Activated CD4-positive, alpha-beta T cell treated with anti-CD3 and anti-CD28 coated beads, Interleukin-2, amount 50 U/mL, for 48 hours (primary cell): ENCODE measurements around the gene CDH4.

Experiments used
- DNase-seq, 2 experiments: peaks; one replicate each; pipeline ENCODE4 v3.0.0-alpha.2; 2020

The CDH4 gene

DNA sequence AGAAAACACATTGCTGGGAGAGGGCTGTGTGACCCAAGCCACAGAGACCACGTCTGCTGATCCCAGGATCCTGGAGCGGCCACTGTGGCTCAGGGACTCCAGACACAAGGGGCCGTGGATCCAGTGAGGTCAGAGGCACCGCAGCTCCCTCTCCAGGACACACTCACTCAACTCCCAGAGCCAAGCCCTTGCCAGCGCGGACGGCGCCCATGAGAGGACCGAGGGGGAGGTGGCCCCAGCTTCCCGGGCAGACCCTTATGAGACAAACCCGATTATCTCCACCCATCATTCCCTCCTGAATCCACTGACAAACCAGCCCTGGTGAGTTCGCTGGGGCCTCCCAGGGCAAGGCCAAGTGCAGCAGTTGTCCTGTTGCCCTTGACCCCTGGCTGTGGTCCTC is 612.4 kb downstream of the CDH4 start:
- DNase-seq, result no peak

DNA sequence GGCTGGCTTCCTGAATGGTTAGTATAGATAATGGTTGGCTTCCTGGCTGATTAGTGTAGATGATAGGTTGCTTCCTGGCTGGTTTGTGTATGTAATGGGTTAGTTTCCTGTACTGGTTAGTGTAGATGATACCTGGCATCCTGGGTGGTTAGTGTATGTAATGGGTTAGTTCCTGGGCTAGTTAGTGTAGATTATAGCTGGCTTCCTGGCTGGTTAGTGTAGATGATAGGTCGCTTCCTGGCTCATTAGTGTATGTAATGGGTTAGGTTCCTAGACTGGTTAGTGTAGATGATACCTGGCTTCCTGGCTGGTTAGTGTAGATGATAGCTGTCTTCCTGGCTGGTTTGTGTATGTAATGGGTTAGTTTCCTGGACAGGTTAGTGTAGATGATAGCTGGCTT is 613.3 kb downstream of the CDH4 start:
- no peak for DNase-seq

DNA sequence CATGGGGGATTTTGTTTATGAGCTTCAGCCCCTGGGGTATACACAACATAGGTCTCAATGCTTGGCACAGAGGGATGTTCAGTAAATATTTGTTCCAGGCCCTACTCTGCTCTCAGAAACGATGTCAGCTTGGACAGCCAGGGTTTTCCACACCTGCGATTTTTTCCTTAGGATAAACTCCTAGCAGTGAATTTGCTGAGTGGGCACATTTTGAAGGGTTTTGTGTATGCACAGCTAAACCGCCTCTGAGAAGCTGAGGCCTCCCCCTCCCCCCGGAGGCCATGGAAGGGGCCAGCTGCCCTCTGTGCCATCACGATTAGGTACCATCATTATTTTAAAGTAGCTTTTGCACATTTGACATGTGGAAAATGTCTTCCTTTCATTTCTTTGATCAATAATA is 614.1 kb downstream of the CDH4 start:
- DNase-seq, result no peak

DNA sequence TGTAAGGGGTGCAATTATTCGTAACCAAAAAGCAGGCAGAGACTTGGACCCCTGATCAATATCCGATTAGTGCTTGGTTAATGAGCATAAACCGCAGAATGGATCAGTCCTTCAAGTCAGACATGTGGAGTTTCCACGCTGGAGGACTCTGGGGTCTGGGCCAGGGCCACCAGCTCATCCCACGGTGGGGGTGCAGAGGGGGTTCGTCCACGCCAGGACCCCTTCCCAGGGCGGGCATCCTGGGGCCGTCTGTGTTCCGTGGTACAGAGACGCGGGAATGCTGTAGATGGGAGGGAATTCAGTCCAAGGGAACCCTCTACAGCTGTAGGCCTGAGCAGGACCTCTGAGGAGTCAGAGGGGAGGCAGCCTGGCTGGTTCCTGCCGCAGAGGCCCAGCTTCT is 615.9 kb downstream of the CDH4 start:
- no peak for DNase-seq

DNA sequence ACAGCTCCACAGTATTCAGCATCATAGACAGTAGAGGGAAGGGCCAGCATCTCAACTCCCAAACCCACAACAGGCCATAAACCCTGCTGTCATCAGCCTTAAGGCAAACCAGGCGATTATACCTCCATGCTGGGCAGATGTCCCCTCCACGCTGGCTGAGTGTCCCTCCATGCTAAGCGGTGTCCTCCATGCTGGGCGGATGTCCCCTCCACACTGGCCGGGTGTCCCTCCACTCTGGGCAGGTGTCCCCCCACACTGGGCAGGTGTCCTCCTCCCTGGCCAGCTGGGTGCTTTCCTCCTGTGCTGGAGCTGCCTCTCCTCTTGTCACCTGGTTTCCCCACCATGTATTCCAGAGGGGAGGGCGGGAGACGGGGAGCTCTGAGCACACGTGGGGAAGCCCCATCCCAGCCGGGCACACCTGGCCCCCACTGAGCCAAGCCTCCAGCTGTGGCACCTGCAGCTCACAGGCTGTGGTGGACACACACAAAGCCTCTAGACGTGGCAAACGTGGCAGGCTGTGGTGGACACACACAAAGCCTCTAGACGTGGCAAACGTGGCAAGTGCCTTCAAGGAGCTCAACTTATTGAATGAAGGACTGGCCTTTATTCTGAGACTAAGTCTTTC is 616.5 kb downstream of the CDH4 start:
- no peak for DNase-seq

DNA sequence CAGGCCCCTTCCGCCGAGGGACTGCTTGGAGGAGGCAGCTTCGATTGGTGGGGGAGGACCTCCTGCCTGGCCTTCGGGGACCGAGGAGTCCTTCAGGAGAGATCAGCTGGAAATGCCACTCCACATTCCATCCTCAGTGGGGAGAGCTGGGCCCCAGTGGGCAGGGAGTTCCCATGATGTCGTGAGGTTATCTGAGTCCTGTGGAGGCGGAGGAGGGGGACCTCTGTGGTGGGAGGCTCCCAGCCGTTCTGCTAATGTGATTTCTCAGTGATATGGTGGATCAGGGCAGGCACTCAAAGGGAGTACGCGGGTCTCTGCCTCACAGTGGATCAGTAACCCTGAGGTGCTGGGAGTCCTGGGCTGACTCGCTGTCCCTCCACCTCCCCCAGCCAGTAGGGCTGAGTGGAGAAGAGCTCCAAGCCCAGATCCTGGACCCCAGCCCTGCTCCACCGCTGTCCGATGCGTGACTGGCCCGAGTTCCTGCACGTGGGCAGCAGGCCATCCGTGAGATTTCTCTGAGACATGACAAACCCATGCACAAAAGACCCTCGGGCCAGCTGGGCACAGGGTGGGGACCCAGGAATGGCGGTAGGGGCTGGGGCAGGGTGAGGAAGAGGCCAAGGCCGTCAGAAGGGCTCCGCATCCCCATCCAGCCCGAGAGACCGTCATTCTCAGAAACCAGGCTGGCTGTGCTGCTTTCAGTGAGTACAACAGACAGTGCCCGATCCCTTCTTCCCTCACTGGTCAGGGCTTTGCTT is 617.9 kb downstream of the CDH4 start:
- DNase-seq, result no peak

DNA sequence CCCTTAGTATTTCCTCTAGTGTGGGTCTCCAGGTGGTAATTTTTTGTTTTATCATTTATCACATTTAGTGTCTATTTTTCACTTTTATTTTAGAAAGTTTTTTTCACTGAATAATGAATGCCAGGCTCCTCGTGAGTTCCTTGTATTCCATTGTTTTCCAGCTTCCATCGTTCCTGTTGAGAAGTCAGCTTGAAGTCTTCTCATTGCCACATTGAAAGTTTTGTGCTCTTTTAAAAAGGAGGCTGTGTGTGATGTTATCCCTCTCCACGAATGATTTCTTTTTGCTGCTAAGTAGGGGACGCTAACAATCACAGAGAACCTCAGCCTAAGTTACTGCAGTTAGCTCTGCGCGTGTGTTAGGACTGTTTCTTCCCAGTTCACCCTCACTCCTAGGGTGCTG is 619.1 kb downstream of the CDH4 start:
- DNase-seq, result no peak

DNA sequence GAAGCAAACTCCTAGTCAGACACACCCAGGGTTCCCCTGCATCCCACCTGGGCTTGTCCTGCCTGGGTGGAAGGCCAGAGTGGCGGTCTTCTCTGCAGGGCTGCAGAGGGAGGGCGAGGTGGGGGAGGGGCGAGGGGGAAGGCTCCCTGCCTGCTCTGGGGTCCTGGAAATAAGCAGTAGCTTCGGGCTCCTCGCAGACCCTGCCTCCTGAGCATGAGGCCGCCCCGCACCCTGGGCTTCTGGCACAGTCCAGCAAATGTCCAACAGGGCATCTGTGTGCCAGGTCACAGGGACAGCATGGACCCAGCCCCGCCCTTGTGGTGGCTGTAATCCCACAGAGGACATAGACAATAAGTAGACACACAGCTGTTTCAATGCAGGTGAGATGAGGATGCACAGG is 619.9 kb downstream of the CDH4 start:
- DNase-seq, result no peak

DNA sequence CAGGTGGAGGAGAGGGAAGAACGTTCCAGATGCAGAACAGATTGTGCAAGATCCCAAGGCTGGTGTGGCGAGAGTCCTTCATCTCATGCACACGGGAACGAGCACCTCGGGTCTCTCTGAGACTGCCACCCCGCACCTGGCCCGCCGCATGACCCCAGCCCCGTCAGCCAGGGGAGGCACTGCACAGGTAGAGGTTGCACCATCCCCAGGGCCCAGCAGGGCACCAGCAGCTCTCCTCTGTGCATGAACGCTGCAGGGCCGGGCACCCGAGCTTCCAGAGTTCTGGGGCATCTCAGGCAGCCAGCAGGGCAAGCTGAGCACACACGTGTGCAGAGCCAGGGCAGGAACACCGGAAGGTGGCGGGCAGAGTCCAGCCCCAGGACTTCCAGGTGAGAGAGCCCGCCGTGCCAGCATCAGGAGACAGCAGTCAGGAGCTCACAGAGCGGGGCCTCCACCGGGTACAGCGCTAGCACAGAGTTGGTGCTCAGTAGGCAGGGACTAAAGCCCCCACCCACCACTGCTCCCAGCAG is 620.4 kb downstream of the CDH4 start:
- no peak for DNase-seq

DNA sequence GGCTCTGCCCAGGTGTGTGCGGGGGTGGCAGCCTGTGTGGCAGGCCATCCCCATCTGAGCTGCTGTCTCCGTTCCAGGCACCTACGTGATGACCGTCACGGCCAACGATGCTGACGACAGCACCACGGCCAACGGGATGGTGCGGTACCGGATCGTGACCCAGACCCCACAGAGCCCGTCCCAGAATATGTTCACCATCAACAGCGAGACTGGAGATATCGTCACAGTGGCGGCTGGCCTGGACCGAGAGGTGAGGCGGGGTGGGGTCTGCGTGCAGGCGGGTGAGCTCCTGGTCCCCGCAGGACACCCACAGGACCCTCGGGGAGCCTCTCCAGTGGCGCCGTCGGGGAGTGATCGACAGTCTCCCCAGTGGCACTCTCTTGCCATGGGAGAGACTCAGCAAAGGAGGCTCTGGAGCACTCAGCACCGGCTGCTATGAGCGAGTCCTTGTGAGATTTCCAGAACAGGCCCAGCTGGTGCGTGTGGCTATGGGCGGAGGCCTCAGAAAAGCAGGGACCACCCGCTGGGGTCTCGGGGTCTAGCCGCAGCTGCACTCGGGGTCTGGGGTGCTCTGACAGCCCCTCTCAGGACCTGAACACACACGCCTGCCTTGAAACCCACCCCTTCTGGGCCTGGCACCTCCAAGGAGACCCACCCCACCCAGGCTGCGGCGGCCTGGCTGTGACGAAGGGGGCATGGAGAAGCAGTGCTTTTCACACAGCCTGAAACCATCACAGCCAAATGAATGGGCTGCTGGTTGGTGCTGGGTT is 621.8 kb downstream of the CDH4 start:
- DNase-seq, result no peak

DNA sequence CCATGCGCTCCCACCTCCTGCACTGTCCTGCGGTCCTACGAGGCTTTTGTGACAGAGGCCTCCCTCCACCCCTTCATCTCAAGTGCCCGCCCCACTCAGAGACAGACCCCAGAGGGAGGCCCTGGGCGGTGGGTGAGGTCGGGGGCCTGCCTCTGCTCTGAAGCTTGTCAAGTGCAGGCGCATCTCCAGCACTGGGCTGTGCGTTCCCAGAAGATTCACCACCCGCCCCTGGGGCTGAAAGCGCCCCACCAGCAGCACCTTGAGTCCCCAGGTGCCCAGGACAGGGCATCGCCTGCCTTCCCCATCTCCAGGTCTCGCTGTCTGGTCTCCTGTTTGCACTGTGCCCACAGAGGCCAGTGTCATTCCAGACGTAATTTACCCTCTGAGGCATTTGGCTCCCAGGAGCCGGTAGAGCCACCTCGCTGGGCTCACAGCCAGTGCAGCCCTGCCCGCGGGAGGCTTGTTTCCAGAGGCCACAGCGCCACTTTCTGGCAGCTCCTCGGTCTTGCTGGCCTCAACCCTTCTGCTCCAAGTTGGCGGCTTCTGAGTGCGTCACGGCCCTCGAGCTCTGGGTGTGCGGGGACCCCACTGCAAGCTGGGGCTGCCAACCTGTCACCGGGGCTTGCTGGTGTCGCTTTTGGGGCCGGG is 622.5 kb downstream of the CDH4 start:
- peak in 1 of 2 experiments; percentile 5 for DNase-seq

DNA sequence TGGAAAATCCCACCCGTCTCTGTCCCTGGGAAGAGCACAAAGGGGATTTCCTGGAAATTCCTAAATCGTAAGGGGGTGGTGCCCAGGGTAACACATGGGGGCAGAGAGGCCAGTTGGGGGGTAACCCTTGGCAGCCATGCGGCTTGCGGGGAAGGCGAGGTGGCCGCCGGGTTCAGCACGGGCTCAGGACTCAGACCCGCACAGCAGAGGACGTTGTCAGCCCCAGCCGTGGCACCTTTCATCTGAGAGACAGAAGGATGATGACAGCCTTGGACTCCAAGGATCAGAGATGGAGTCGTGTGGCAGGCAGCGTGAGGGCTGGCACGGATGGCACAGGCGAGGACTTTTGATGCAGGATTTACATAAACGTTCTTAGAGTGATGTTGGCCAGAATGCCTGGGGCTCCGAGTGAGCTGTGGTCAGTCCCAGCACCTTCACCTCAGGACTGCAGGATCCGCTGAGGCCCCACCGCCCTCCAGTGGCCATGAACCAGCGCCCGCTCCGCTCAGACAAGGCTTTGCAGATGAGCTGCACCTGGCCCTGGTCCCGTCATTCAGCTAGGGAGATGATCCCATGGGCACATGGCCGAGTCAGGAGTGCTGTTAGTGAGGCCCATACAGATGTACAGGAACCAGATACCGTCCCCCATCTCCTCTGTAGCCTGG is 623.3 kb downstream of the CDH4 start:
- no peak for DNase-seq

DNA sequence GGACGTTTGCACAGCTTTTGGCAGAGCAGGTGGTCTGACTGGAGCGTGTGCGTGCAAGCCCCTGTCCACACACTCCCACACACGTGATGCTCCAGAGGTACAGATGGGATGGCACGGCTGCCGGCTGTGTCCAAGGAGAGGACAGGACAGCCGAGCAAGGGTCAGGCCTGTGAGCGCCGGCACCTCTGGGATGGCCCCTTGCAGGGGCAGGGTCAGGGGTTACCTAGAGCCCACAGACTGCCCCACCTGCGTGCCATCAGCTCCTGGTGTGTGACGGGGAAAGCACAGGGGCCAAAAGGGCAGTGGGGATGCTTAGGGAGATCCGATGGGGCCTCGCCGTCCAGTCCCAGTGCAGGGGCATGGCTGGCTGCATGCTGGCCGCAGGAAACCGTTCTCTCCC is 623.9 kb downstream of the CDH4 start:
- no peak for DNase-seq

DNA sequence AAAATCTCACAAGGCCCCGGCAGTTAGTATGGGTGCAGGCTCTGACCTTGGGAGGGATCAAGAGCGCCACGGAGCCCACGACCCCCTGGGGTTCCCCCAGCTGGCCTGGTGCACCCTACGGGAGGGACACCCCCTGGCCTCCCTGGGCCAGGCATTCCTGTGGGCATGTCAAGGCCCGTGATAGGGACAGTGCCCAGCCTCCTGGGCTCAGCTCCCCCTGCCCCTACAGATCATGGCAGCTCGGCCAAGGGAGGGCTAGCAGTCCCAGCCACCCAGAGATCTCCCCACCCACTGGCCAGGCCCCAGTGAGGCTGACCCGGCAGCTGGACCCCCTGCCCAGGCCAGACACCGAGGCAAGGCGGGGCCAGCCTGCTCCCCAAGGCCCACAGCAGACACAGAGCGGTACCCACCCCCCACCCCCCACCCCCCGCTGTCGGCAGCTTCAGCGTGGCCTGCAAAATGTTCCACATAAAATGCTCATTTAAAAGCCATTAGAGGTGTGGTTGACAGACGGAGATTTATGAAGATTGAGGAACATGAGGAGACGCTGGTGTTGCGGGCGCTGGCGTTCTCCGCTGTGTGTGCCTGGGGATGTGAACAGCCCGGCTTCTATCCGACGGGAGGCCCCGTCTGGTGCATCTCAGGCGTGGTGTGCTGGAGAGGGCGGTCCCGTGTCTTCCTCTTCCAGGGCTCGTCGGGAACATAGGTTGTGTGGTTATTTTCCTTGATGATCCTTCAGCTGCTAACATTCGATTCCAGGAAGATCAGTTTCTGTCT is 625.1 kb downstream of the CDH4 start:
- no peak for DNase-seq

DNA sequence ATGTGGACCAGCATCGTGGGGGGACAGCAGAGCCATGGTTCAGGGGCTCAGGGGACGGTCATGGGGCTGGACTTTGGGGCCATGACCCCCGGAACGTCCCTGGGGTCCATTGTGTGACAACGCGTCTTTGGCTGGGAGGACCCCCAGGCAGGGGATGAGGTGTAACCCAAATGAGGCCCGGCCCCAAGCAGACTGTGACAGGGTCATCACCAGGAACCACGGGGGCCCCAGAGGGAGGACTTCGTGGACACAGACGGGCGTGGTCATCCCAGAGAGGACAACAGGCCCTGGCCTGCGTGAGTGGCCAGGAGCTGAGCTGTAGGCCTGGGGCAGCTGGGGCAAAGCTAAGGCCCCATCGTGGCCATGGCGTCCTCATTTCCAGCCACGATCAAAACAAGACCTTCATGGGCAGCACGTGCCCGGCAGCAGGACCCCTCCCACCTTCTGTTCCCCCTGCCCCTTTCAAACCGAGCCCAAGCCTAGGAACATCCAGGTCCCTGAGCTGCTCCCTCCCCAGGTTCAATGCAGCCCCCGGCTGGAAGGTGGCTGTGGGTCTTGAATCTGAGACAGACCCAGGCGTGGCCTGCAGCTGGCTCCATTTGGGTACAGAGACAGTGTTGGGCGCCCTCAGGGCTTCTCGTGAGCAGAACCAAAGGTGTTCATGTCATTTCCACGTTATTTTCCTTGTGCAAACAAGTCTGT is 625.9 kb downstream of the CDH4 start:
- DNase-seq, result no peak

DNA sequence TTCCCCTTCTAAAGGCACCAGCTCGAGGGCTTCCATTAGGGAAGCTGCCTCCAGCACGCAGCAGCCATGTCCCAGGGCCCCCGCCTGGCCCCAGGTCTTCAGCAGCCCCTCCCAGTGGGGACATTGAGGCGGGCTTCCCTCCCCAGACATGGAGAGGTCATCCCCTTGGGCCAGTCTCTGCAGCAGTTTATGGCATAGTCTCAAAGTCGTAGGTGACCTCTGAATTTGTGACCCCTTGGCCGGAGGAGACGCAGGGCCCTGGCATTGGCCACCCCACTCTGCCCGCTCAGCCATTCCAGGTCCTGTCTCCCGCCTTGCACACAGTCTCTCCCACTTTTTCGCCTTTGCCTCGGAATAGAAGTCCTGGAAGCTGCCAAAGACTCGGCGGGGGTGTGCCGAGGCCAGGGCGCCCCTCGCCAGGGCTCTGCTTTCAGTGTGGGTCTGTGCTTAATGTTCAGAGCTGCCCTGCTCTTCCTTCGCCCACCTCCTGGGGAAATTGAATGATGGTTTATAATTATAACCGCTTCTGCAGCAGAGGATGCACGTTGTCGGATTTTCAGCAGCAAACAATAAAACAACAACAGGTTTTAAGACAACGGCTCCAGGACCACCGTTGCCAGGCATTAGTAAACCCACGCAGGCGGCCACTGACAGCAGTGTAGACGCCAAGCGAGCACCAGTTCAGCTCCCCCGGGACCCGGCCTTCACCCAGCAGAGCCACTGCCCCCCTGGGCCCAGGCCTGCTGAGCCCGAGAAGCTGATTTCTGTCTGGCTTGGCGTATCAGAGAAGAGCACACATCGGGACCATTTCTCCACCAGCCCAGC is 626.6 kb downstream of the CDH4 start:
- DNase-seq, result no peak

DNA sequence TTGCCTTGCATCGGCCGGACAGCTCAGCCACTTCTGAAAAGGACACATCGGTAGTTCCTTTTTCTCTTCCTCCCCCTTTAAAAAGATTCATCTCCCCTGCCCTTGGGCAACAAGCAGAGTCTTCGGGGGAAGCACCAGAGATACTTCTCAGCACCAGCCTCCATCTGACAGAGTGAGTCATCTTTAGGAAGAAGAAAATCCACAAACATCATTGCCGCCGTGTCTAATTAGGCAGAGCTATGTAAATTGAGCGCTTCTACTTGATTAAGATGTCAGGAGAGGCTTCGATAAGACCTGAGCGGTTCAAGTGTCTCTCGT is 627.2 kb downstream of the CDH4 start:
- no peak for DNase-seq

DNA sequence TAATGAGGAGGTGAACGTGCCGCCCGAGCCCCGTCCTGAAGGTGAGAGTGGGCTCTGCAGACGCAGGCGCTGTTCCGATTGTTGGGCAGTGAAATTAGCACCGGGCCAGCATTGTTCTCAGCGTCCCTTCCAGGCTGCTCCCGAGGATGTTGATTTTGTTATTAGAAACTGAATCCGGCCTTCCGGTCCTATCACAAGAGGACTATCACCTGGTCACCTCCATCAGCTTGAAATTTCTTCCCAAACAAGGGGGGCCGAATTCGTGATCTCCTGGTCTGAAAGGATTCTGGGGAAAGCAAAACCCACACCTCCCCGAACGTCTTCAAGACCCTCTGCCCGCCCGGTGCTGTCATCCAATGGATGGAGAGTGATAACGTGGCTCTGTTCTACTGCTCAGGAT is 627.6 kb downstream of the CDH4 start:
- no peak for DNase-seq

DNA sequence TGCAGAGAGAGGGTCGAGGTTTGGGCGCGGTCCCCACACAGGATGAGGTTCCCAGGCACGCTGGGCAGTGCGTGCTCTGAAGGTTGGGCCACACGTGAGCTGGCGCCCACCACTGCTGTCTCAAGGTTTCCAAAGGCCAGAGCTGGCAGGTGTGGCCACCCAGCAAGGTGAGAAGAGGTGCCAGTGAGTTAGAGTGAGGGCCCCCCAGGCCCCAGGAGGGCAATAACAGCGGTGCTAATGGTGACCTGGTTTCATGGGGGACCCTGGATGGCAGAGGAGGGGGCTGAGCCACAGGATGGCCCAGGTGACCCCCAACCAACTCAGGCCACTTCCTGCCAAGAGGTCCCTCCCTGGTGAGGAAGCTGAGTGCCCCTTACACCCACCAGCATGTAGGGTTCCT is 628.6 kb downstream of the CDH4 start:
- DNase-seq, result no peak

DNA sequence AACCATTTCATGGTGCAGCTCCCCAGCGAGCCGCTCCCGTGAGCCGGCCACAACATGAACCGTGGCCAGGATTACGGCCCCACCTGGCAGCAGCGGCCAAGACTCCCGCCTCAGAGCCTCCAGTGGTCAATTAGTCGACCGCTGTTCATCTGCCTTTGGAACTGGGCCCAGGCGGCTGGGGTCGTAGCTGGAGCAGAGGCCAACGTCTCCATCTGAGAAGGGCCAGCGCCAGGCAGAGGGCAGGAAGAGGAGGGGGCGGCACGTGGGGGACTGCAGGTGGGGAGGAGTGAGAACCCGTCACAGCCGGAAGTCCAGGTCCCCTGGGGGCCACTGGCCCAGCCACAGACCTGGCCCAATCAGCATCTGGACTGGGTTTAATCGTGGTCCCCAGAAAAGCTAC is 629.4 kb downstream of the CDH4 start:
- DNase-seq, result no peak

DNA sequence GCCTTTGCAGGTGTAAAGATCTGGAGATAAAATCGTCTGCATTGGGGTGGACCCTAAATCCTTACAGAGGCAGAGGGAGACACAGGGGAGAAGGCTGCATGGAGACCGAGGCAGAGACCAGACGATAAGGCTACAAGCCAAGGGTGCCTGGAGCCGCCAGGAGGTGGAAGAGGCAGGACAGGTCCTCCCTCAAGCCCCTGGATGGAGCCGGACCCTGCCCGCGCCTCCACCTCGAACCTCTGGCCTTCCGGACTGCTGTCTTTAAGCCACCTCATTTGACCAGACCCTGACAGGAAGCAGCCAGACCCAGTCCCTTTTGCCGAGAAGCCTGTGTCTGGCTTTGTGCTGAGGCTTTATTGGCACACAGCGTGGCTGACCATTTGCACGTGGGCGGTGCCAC is 629.8 kb downstream of the CDH4 start:
- DNase-seq, result no peak
